ENCODE results near the gene PLXDC2.

PLXDC2 gene

GRCh38 chr10:20277820-20278219 is 461.6 kb downstream of the PLXDC2 start:
- Histone ChIP-seq H3K4me1 (ENCODE audit: insufficient read depth, low read length) (no peaks in the 10 kb centered on the region), H3K36me3 (ENCODE audit: insufficient read depth, low read length) (peaks cover 4% of the 10 kb centered on the region; the same call in 1 of the 2 replicates), H3K9me3 (ENCODE audit: control insufficient read depth, insufficient read depth, low read length) (no peaks in the 10 kb centered on the region), H3K9ac (ENCODE audit: low read depth, low read length) (no peak overlapping the region)

- Histone ChIP-seq H3K9me3 (ENCODE audit: control insufficient read depth, insufficient read depth, low read length) (no peaks in the 10 kb centered on the region), H3K36me3 (ENCODE audit: insufficient read depth, low read length) (peaks cover 4% of the 10 kb centered on the region; the same call in 1 of the 2 replicates), H3K4me1 (ENCODE audit: insufficient read depth, low read length) (no peaks in the 10 kb centered on the region)
Observed at GRCh38 chr10:20281579-20281978, 465.3 kb downstream of the PLXDC2 start.

GRCh38 chr10:20287586-20287985 is 471.4 kb downstream of the PLXDC2 start:
- Histone ChIP-seq H3K36me3 (ENCODE audit: insufficient read depth, low read length) (no peaks in the 10 kb centered on the region), H3K9ac (ENCODE audit: low read depth, low read length) (no peak overlapping the region), H3K4me1 (ENCODE audit: insufficient read depth, low read length) (no peaks in the 10 kb centered on the region), H3K9me3 (ENCODE audit: control insufficient read depth, insufficient read depth, low read length) (no peaks in the 10 kb centered on the region)

More at GRCh38 chr10:20281579-20281978, 465.3 kb downstream of the PLXDC2 start:
- no peak overlapping the region for H3K9ac ChIP-seq (ENCODE audit: low read depth, low read length)

- Histone ChIP-seq H3K36me3 (ENCODE audit: insufficient read depth, low read length) (no peaks in the 10 kb centered on the region), H3K9ac (ENCODE audit: low read depth, low read length) (no peak overlapping the region), H3K9me3 (ENCODE audit: control insufficient read depth, insufficient read depth, low read length) (no peaks in the 10 kb centered on the region), H3K4me1 (ENCODE audit: insufficient read depth, low read length) (no peaks in the 10 kb centered on the region)
Observed at GRCh38 chr10:20288060-20288459, 471.8 kb downstream of the PLXDC2 start.

GRCh38 chr10:20289070-20289828 is 473.0 kb downstream of the PLXDC2 start:
- no peaks in the 10 kb centered on the region for H3K36me3 ChIP-seq (ENCODE audit: insufficient read depth, low read length)
- no peaks in the 10 kb centered on the region for H3K4me1 ChIP-seq (ENCODE audit: insufficient read depth, low read length)
- no peaks in the 10 kb centered on the region for H3K9me3 ChIP-seq (ENCODE audit: control insufficient read depth, insufficient read depth, low read length)
- H3K9ac ChIP-seq (ENCODE audit: low read depth, low read length) = no peak overlapping the region

GRCh38 chr10:20298417-20298816 is 482.2 kb downstream of the PLXDC2 start:
- Histone ChIP-seq H3K9me3 (ENCODE audit: control insufficient read depth, insufficient read depth, low read length) (peaks cover 11% of the 10 kb centered on the region), H3K4me1 (ENCODE audit: insufficient read depth, low read length) (no peaks in the 10 kb centered on the region), H3K9ac (ENCODE audit: low read depth, low read length) (no peak overlapping the region), H3K36me3 (ENCODE audit: insufficient read depth, low read length) (no peaks in the 10 kb centered on the region)

GRCh38 chr10:20299034-20299736 is 483.0 kb downstream of the PLXDC2 start:
- no peak overlapping the region for H3K9ac ChIP-seq (ENCODE audit: low read depth, low read length)
- peaks cover 14% of the 10 kb centered on the region for H3K9me3 ChIP-seq (ENCODE audit: control insufficient read depth, insufficient read depth, low read length)
- no peaks in the 10 kb centered on the region for H3K36me3 ChIP-seq (ENCODE audit: insufficient read depth, low read length)
- H3K4me1 ChIP-seq (ENCODE audit: insufficient read depth, low read length) = no peaks in the 10 kb centered on the region

GRCh38 chr10:20300735-20301134 is 484.5 kb downstream of the PLXDC2 start:
- no peaks in the 10 kb centered on the region for H3K4me1 ChIP-seq (ENCODE audit: insufficient read depth, low read length)
- no peaks in the 10 kb centered on the region for H3K36me3 ChIP-seq (ENCODE audit: insufficient read depth, low read length)
- no peak overlapping the region for H3K9ac ChIP-seq (ENCODE audit: low read depth, low read length)
- peaks cover 14% of the 10 kb centered on the region for H3K9me3 ChIP-seq (ENCODE audit: control insufficient read depth, insufficient read depth, low read length)

GRCh38 chr10:20302033-20302432 is 485.8 kb downstream of the PLXDC2 start:
- no peak overlapping the region for H3K9ac ChIP-seq (ENCODE audit: low read depth, low read length)
- no peaks in the 10 kb centered on the region for H3K4me1 ChIP-seq (ENCODE audit: insufficient read depth, low read length)
- no peaks in the 10 kb centered on the region for H3K36me3 ChIP-seq (ENCODE audit: insufficient read depth, low read length)
- H3K9me3 ChIP-seq (ENCODE audit: control insufficient read depth, insufficient read depth, low read length) = peaks cover 15% of the 10 kb centered on the region

GRCh38 chr10:20303453-20304152 is 487.4 kb downstream of the PLXDC2 start:
- Histone ChIP-seq H3K9ac (ENCODE audit: low read depth, low read length) (no peak overlapping the region), H3K36me3 (ENCODE audit: insufficient read depth, low read length) (no peaks in the 10 kb centered on the region), H3K9me3 (ENCODE audit: control insufficient read depth, insufficient read depth, low read length) (peaks cover 5% of the 10 kb centered on the region; the same call in 1 of the 2 replicates), H3K4me1 (ENCODE audit: insufficient read depth, low read length) (no peaks in the 10 kb centered on the region)

GRCh38 chr10:20313665-20314064 is 497.4 kb downstream of the PLXDC2 start:
- H3K36me3 ChIP-seq (ENCODE audit: insufficient read depth, low read length) = no peaks in the 10 kb centered on the region
- H3K9me3 ChIP-seq (ENCODE audit: control insufficient read depth, insufficient read depth, low read length) = no peaks in the 10 kb centered on the region
- H3K9ac ChIP-seq (ENCODE audit: low read depth, low read length) = no peak overlapping the region
- H3K4me1 ChIP-seq (ENCODE audit: insufficient read depth, low read length) = no peaks in the 10 kb centered on the region; the same call in 1 of the 2 replicates

GRCh38 chr10:20314431-20314830 is 498.2 kb downstream of the PLXDC2 start:
- H3K4me1 ChIP-seq (ENCODE audit: insufficient read depth, low read length) = no peaks in the 10 kb centered on the region; the same call in 1 of the 2 replicates
- H3K36me3 ChIP-seq (ENCODE audit: insufficient read depth, low read length) = no peaks in the 10 kb centered on the region
- H3K9ac ChIP-seq (ENCODE audit: low read depth, low read length) = no peak overlapping the region
- no peaks in the 10 kb centered on the region for H3K9me3 ChIP-seq (ENCODE audit: control insufficient read depth, insufficient read depth, low read length)

- Histone ChIP-seq H3K4me1 (ENCODE audit: insufficient read depth, low read length) (no peaks in the 10 kb centered on the region), H3K9ac (ENCODE audit: low read depth, low read length) (no peak overlapping the region), H3K36me3 (ENCODE audit: insufficient read depth, low read length) (no peaks in the 10 kb centered on the region), H3K9me3 (ENCODE audit: control insufficient read depth, insufficient read depth, low read length) (peaks cover 5% of the 10 kb centered on the region; the same call in 1 of the 2 replicates)
Observed at GRCh38 chr10:20327954-20328353, 511.7 kb downstream of the PLXDC2 start.

- no peaks in the 10 kb centered on the region for H3K4me1 ChIP-seq (ENCODE audit: insufficient read depth, low read length)
- no peaks in the 10 kb centered on the region for H3K36me3 ChIP-seq (ENCODE audit: insufficient read depth, low read length)
- no peak overlapping the region for H3K9ac ChIP-seq (ENCODE audit: low read depth, low read length)
- H3K9me3 ChIP-seq (ENCODE audit: control insufficient read depth, insufficient read depth, low read length) = peaks cover 5% of the 10 kb centered on the region
Observed at GRCh38 chr10:20330246-20330645, 514.0 kb downstream of the PLXDC2 start.

Data from ES-I3 (cell line).